HUES6 (cell line): ENCODE measurements around the gene ROR1.

Source experiments
- H3K27ac ChIP-seq: 2 replicates; pipeline ENCODE4 v1.7.0; 2013; ENCODE audit warnings: low read depth, mild to moderate bottlenecking, low read length, inconsistent platforms
- H3K27me3 ChIP-seq: 2 replicates; pipeline ENCODE4 v1.6.1; 2013; ENCODE audit warnings: low read length; ENCODE audit not compliant: control insufficient read depth, insufficient read depth
- H3K36me3 ChIP-seq: 2 replicates; pipeline ENCODE4 v1.6.1; 2013; ENCODE audit warnings: low read length; ENCODE audit not compliant: control insufficient read depth, insufficient read depth
- H3K4me1 ChIP-seq: 2 replicates; pipeline ENCODE4 v1.6.1; 2013; ENCODE audit warnings: low read length; ENCODE audit not compliant: control insufficient read depth, insufficient read depth
- H3K4me3 ChIP-seq: 2 replicates; pipeline ENCODE4 v1.5.1; 2013; ENCODE audit warnings: low read depth, low read length
- H3K9ac ChIP-seq: one replicate; pipeline ENCODE4 v1.6.1; 2013; ENCODE audit warnings: mild to moderate bottlenecking, low read length
- H3K9me3 ChIP-seq: 2 replicates; pipeline ENCODE4 v1.6.1; 2013; ENCODE audit warnings: low read depth, low read length; ENCODE audit not compliant: control insufficient read depth, insufficient read depth

Gene ROR1

GRCh38 chr1:64163970-64164369, 390.2 kb downstream of the ROR1 start:
- Histone ChIP-seq H3K9me3 (peaks cover 10% of the 10 kb centered on the region), H3K36me3 (peaks cover 51% of the 10 kb centered on the region), H3K4me3 (no peak overlapping the region), H3K27me3 (no peaks in the 10 kb centered on the region), H3K9ac (no peak overlapping the region), H3K4me1 (no peaks in the 10 kb centered on the region; the same call in 1 of the 2 replicates), H3K27ac (no peak overlapping the region)

GRCh38 chr1:64166629-64167028, 392.8 kb downstream of the ROR1 start:
- H3K4me3 ChIP-seq: no peak overlapping the region
- peaks cover 50% of the 10 kb centered on the region for H3K36me3 ChIP-seq
- no peak overlapping the region for H3K9ac ChIP-seq
- no peak overlapping the region for H3K27ac ChIP-seq
- H3K27me3 ChIP-seq: no peaks in the 10 kb centered on the region
- peaks cover 18% of the 10 kb centered on the region for H3K9me3 ChIP-seq
- H3K4me1 ChIP-seq: peaks cover 6% of the 10 kb centered on the region

GRCh38 chr1:64167176-64167575, 393.4 kb downstream of the ROR1 start:
- Histone ChIP-seq H3K4me1 (peaks cover 9% of the 10 kb centered on the region), H3K27me3 (no peaks in the 10 kb centered on the region), H3K27ac (no peak overlapping the region), H3K4me3 (no peak overlapping the region), H3K9ac (no peak overlapping the region), H3K36me3 (peaks cover 48% of the 10 kb centered on the region), H3K9me3 (peaks cover 18% of the 10 kb centered on the region)

GRCh38 chr1:64171246-64171645, 397.4 kb downstream of the ROR1 start:
- Histone ChIP-seq H3K4me3 (no peak overlapping the region), H3K27me3 (no peaks in the 10 kb centered on the region), H3K9me3 (peaks cover 18% of the 10 kb centered on the region), H3K9ac (no peak overlapping the region), H3K4me1 (peaks cover 24% of the 10 kb centered on the region), H3K27ac (no peak overlapping the region), H3K36me3 (peaks cover 38% of the 10 kb centered on the region)

GRCh38 chr1:64171797-64172281, 398.0 kb downstream of the ROR1 start:
- Histone ChIP-seq H3K36me3 (peaks cover 39% of the 10 kb centered on the region), H3K4me3 (no peak overlapping the region), H3K27me3 (no peaks in the 10 kb centered on the region), H3K4me1 (peaks cover 24% of the 10 kb centered on the region), H3K9me3 (peaks cover 18% of the 10 kb centered on the region), H3K9ac (no peak overlapping the region), H3K27ac (no peak overlapping the region)

DNA sequence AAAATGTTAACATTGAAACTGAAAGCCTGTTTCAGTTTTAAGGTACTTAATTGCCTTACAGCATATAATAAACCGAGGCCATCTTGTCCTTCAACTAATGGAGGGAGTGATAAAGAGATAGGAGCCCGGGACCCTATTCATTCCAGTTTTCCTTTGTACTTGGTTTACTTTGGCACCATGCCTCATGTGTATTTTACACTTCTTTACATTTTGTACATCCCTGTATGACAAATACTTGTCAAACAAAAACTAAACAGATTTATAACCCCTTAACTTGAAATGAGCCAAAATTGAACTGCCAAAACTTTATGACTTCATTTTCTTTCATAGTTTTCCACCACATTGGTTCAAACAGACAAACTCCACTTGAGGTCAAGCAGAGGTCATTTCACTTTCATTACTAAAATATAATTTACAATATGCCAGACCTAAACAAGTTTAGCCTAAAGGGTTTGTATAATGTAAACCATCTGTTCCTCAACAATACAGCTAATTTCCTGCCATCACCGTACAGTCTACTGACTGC, 398.7 kb downstream of the ROR1 start:
- no peak overlapping the region for H3K27ac ChIP-seq
- peaks cover 18% of the 10 kb centered on the region for H3K9me3 ChIP-seq
- H3K4me3 ChIP-seq: no peak overlapping the region
- no peak overlapping the region for H3K9ac ChIP-seq
- H3K27me3 ChIP-seq: no peaks in the 10 kb centered on the region
- peaks cover 42% of the 10 kb centered on the region for H3K36me3 ChIP-seq
- peaks cover 24% of the 10 kb centered on the region for H3K4me1 ChIP-seq

DNA sequence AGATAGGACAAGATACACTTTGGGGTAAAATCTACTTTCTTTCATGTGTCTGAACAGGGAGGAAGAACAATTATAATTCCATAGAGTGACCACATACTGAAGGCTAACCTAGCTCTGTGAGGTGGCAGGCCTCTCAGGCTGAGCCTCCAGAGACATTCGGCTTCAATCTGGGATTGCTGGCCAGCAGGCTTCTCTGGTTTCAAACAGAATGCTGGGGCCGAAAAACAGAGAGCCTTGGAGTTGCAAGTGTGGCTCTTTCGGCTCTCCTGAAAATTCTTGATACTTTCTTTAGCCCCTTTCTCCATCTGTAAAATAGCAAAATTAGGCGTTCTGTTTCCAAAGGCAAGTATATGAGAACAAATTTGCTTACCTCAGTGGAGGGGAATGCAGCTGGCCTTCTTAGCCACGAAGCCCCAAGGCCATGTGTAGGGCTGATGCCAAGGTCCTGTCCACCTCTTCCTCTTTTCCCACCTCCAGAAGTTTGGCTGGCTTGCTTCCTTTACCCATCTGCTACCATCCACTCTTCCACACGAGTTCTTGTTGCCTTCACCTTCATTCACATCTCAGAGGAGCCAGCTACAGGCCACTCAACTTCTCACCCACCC, 399.6 kb downstream of the ROR1 start:
- peaks cover 42% of the 10 kb centered on the region for H3K36me3 ChIP-seq
- H3K9me3 ChIP-seq: peaks cover 13% of the 10 kb centered on the region
- H3K27ac ChIP-seq: 0 out of 2 replicates have a peak overlapping the region, but pooled peaks have one; percentile 48
- peaks cover 24% of the 10 kb centered on the region for H3K4me1 ChIP-seq
- H3K27me3 ChIP-seq: no peaks in the 10 kb centered on the region
- H3K4me3 ChIP-seq: no peak overlapping the region
- H3K9ac ChIP-seq: no peak overlapping the region

- peaks cover 24% of the 10 kb centered on the region for H3K4me1 ChIP-seq
- peaks cover 32% of the 10 kb centered on the region for H3K36me3 ChIP-seq
- H3K27ac ChIP-seq: no peak overlapping the region
- no peak overlapping the region for H3K4me3 ChIP-seq
- no peak overlapping the region for H3K9ac ChIP-seq
- peaks cover 4% of the 10 kb centered on the region; the same call in 1 of the 2 replicates for H3K9me3 ChIP-seq
- H3K27me3 ChIP-seq: no peaks in the 10 kb centered on the region
Observed at GRCh38 chr1:64175639-64176038, 401.8 kb downstream of the ROR1 start.

DNA sequence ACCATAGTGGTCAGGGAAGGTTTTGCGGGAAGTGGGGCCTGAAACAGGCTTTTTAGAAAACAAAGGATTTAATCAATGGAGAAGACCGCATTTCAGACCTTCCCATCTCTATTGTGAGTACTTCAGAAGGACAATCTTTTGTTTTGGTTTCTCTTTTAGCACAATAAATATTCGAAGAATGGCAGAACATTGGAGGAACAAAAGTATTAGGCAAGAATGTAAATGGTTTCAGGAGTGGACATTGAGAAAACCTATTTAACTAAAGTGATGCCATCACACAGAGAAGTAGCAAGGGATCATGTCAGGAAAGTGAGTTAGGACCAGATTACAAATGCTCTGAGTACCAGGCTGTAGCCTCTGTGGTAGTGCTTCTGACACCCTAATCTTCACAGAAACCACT, 402.8 kb downstream of the ROR1 start:
- Histone ChIP-seq H3K4me1 (peaks cover 19% of the 10 kb centered on the region), H3K4me3 (no peak overlapping the region), H3K9ac (no peak overlapping the region), H3K27me3 (no peaks in the 10 kb centered on the region), H3K36me3 (peaks cover 26% of the 10 kb centered on the region), H3K27ac (no peak overlapping the region), H3K9me3 (no peaks in the 10 kb centered on the region)

GRCh38 chr1:64179588-64179987, 405.8 kb downstream of the ROR1 start:
- Histone ChIP-seq H3K27ac (no peak overlapping the region), H3K4me3 (no peak overlapping the region), H3K9ac (no peak overlapping the region), H3K36me3 (peaks cover 23% of the 10 kb centered on the region), H3K27me3 (no peaks in the 10 kb centered on the region), H3K4me1 (no peaks in the 10 kb centered on the region), H3K9me3 (no peaks in the 10 kb centered on the region)

DNA sequence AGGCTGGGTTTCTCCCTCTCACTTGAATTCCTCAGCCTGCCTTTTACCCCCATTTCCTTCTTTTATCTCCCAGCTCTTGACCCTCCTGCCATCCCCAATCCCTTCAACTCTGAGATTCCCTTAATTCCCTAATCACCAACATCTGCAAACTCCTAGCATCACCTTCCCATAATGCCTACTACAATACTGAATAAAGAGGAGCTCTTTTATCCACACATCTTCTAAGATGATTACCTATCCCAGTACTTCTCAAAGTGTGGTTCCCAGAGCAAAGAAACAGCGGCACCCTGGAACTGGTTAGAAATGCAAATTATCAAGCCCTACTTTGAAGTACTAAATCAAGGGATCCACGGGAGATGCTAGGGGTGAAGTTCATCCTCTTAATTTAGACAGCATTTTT, 408.4 kb downstream of the ROR1 start:
- no peak overlapping the region for H3K4me3 ChIP-seq
- no peaks in the 10 kb centered on the region for H3K9me3 ChIP-seq
- no peaks in the 10 kb centered on the region for H3K27me3 ChIP-seq
- H3K9ac ChIP-seq: no peak overlapping the region
- H3K27ac ChIP-seq: no peak overlapping the region
- no peaks in the 10 kb centered on the region for H3K4me1 ChIP-seq
- peaks cover 19% of the 10 kb centered on the region for H3K36me3 ChIP-seq
